Upper lobe of left lung (tissue), 6 donors: ENCODE measurements around the gene ZC3H14. TPM values are rescaled to one million over a fixed set of nuclear protein-coding genes. Genes with fewer than 3 reads are reported as not detected.

ENCODE experiments used
- ATAC-seq, 2 donors: fragments of 200-7000 bp; cut with Tn5 transposase; one replicate each; pipeline ENCODE4 v1.9.1; 2022; ENCODE audit warnings: mild to moderate bottlenecking in 2 of 2, moderate library complexity in 2 of 2; ENCODE audit not compliant: low FRiP score in 2 of 2
- DNase-seq, 2 donors: peaks; one replicate each; pipeline ENCODE4 v3.0.0-alpha.2; 2019 to 2020
- H3K27ac ChIP-seq, 4 donors: fragments of 200-600 bp; sonication (generic); one replicate each; pipeline ENCODE4 v1.5.1; 2016 to 2019
- H3K27me3 ChIP-seq, 4 donors: fragments of 200-600 bp; sonication (generic); one replicate each; pipeline ENCODE4 v1.5.1; 2017 to 2019
- H3K36me3 ChIP-seq, 4 donors: fragments of 200-600 bp; sonication (generic); one replicate each; pipeline ENCODE4 v1.5.1; 2016 to 2019
- H3K4me1 ChIP-seq, 4 donors: fragments of 200-600 bp; sonication (generic); one replicate each; pipeline ENCODE4 v1.5.1; 2018 to 2019
- H3K4me3 ChIP-seq, 4 donors: fragments of 200-600 bp; sonication (generic); one replicate each; pipeline ENCODE4 v1.5.1; 2017 to 2019; ENCODE audit warnings: mild to moderate bottlenecking in 2 of 4, moderate library complexity in 1 of 4
- H3K9me3 ChIP-seq, 4 donors: fragments of 200-600 bp; sonication (generic); one replicate each; pipeline ENCODE4 v1.5.1; 2018 to 2019
- CTCF ChIP-seq, 6 experiments: fragments of 450-650 bp in 4 of 6; fragments of 200-600 bp in 2 of 6; sonication (generic) in 2 of 6; IDR thresholded peaks; one replicate each; pipeline ENCODE4 v1.5.1; 2016 to 2019; ENCODE audit warnings: antibody characterized with exemption in 6 of 6
- EP300 ChIP-seq, 4 donors: sonication (generic); formaldehyde crosslinking; IDR thresholded peaks; one replicate each; pipeline ENCODE4 v1.5.1; 2017; ENCODE audit warnings: antibody characterized with exemption in 4 of 4, control low read depth in 2 of 4
- POLR2A ChIP-seq, 4 donors: fragments of 450-650 bp; IDR thresholded peaks; one replicate each; pipeline ENCODE4 v1.5.1; 2016 to 2017; ENCODE audit warnings: antibody characterized with exemption in 4 of 4, mild to moderate bottlenecking in 2 of 4
- POLR2AphosphoS5 ChIP-seq, 2 donors: sonication (generic); formaldehyde crosslinking; IDR thresholded peaks; one replicate each; pipeline ENCODE4 v1.5.1; 2017; ENCODE audit warnings: antibody characterized with exemption in 2 of 2
- WGBS, 2 donors: methylation state at CpG; one replicate each; pipeline ENCODE4 v1.1.5; 2017 to 2018; 5-methylcytosine and 5-hydroxymethylcytosine counted together
- total RNA-seq, 6 donors: library from RNA; depleted of rRNA in 4 of 6; stranded (reverse); fragments of >200 nt in 4 of 6; gene quantifications; one replicate each; pipeline versions ENCODE4 v1.1.0 to v1.2.1, GENCODE V29; 2016 to 2021
- donor health status: DM: no; HTN: no; CAD: no; lungs with moderate emphysema.
- donor health status: DM: no; HTN: yes; CAD: no; lungs with severe emphysema.

Gene ZC3H14
- total RNA-seq, 6 donors from 2014 or later, result 48.4 to 101 (median 65.3) TPM

- H3K36me3 ChIP-seq, result peaks cover 1 to 84% (median 37%) of the 10 kb centered on the region in 4 donors
- no peak for DNase-seq
- H3K27ac ChIP-seq, result no peak overlapping the region
- no peaks in the 10 kb centered on the region for H3K27me3 ChIP-seq
- no peak for ATAC-seq
- no peak overlapping the region for H3K4me3 ChIP-seq
- H3K4me1 ChIP-seq, result peaks cover 0 to 13% (median 0%) of the 10 kb centered on the region in 4 donors
- TF ChIP-seq EP300 (IDR thresholded peaks at IDR 0.05) (no peak), CTCF (IDR thresholded peaks at IDR 0.05) (no peak), POLR2A (IDR thresholded peaks at IDR 0.05) (no peak), POLR2AphosphoS5 (IDR thresholded peaks at IDR 0.05) (no peak)
- 83 to 87% methylated on average over 4 of the region's 4 CpGs for WGBS, 2 donors
- no peaks in the 10 kb centered on the region for H3K9me3 ChIP-seq
These were observed 34.8 kb downstream of the ZC3H14 start for GRCh38 chr14:88597601-88598000.

- TF ChIP-seq POLR2A (IDR thresholded peaks at IDR 0.05) (no peak), EP300 (IDR thresholded peaks at IDR 0.05) (no peak), POLR2AphosphoS5 (IDR thresholded peaks at IDR 0.05) (no peak), CTCF (IDR thresholded peaks at IDR 0.05) (no peak)
- WGBS, 2 donors, result 77 to 78% methylated on average over 2 of the region's 2 CpGs
- peaks cover 7 to 84% (median 43%) of the 10 kb centered on the region in 4 donors for H3K36me3 ChIP-seq
- ATAC-seq (no peak), DNase-seq (no peak)
- peaks cover 0 to 13% (median 0%) of the 10 kb centered on the region in 4 donors for H3K4me1 ChIP-seq
- H3K27ac ChIP-seq, result no peak overlapping the region
- no peaks in the 10 kb centered on the region for H3K27me3 ChIP-seq
- H3K4me3 ChIP-seq, result no peak overlapping the region
- no peaks in the 10 kb centered on the region for H3K9me3 ChIP-seq
These were observed 35.3 kb downstream of the ZC3H14 start for GRCh38 chr14:88598097-88598675.

- DNase-seq (no peak), ATAC-seq (no peak)
- 91 to 92% methylated on average over 8 of the region's 8 CpGs for WGBS, 2 donors
- TF ChIP-seq EP300 (IDR thresholded peaks at IDR 0.05), result no peak
- TF ChIP-seq POLR2A (IDR thresholded peaks at IDR 0.05), result no peak
- TF ChIP-seq CTCF (IDR thresholded peaks at IDR 0.05), result no peak
- no peak for TF ChIP-seq POLR2AphosphoS5 (IDR thresholded peaks at IDR 0.05)
- Histone ChIP-seq H3K36me3 (peaks cover 11 to 88% (median 52%) of the 10 kb centered on the region in 4 donors), H3K4me3 (no peak overlapping the region), H3K9me3 (no peaks in the 10 kb centered on the region), H3K27me3 (no peaks in the 10 kb centered on the region), H3K4me1 (peaks cover 0 to 13% (median 0%) of the 10 kb centered on the region in 4 donors), H3K27ac (no peak overlapping the region)
These were observed 36.5 kb downstream of the ZC3H14 start for GRCh38 chr14:88599326-88599725.

- TF ChIP-seq POLR2AphosphoS5 (IDR thresholded peaks at IDR 0.05) (no peak), CTCF (IDR thresholded peaks at IDR 0.05) (no peak), EP300 (IDR thresholded peaks at IDR 0.05) (no peak), POLR2A (IDR thresholded peaks at IDR 0.05) (no peak)
- no peak overlapping the region for H3K4me3 ChIP-seq
- no peaks in the 10 kb centered on the region for H3K27me3 ChIP-seq
- peaks cover 11 to 94% (median 55%) of the 10 kb centered on the region in 4 donors for H3K36me3 ChIP-seq
- H3K4me1 ChIP-seq, result peaks cover 0 to 13% (median 0%) of the 10 kb centered on the region in 4 donors
- ATAC-seq (no peak), DNase-seq (no peak)
- H3K27ac ChIP-seq, result no peak overlapping the region
- WGBS, 2 donors, result 76 to 82% methylated on average over 10 of the region's 10 CpGs
- no peaks in the 10 kb centered on the region for H3K9me3 ChIP-seq
These were observed 37.1 kb downstream of the ZC3H14 start for GRCh38 chr14:88599761-88600439.
